ENCODE results near the gene IFNGR1.
"Not testable (repeated sequence)": the region's sequence is repeated elsewhere in the genome, so short reads cannot be mapped to it uniquely, and the experiment has no call there.

Gene IFNGR1

GRCh38 chr6:137213813-137214212 lies 5.4 kb downstream of the IFNGR1 start:
- Histone ChIP-seq H3K4me3 (peak overlapping the region; percentile 34), H3K27ac (peak overlapping the region in 1 of 2 donors; percentile 66)
- TF ChIP-seq CTCF (IDR thresholded peaks at IDR 0.05): no peak
- no peak for DNase-seq (ENCODE audit: low spot score)

- H3K27ac ChIP-seq: peak overlapping the region in 1 of 2 donors; percentile 66
- no peak for DNase-seq (ENCODE audit: low spot score)
- H3K4me3 ChIP-seq: peak overlapping the region; percentile 34
- TF ChIP-seq CTCF (IDR thresholded peaks at IDR 0.05): no peak
Measured at GRCh38 chr6:137213331-137213740, 5.8 kb downstream of the IFNGR1 start.

GRCh38 chr6:137211910-137212309 lies 7.3 kb downstream of the IFNGR1 start:
- no peak for DNase-seq (ENCODE audit: low spot score)
- no peak for TF ChIP-seq CTCF (IDR thresholded peaks at IDR 0.05)
- H3K27ac ChIP-seq: no peak overlapping the region
- H3K4me3 ChIP-seq: no peak overlapping the region

DNA sequence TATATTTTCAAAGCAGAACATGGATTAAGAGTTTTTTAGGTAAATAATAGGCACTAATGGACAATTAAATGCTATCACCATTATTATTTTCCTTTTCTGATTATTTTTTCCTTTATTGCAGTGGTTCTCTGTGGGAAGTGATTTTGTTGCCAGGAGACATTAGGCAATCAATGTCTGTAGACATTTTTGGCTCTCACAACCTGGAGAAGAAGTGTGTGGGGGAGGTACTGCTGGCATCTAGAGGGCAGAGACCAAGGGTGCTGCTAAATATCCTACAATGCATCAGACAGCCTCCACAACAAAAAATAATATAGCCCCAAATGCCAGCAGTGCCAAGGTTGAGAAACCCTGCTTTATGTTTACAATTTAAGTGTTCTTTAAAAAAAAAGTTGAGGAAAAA lies 8.3 kb downstream of the IFNGR1 start:
- DNase-seq (ENCODE audit: low spot score): no peak
- TF ChIP-seq CTCF (IDR thresholded peaks at IDR 0.05): no peak
- Histone ChIP-seq H3K27ac (no peak overlapping the region), H3K4me3 (no peak overlapping the region)

- TF ChIP-seq CTCF (IDR thresholded peaks at IDR 0.05): no peak
- Histone ChIP-seq H3K4me3 (no peak overlapping the region), H3K27ac (no peak overlapping the region)
- DNase-seq (ENCODE audit: low spot score): no peak
Measured at GRCh38 chr6:137208279-137208678, 10.9 kb downstream of the IFNGR1 start.

GRCh38 chr6:137207457-137207856 lies 11.7 kb downstream of the IFNGR1 start:
- not testable (repeated sequence) for DNase-seq (ENCODE audit: low spot score); H3K27ac ChIP-seq; H3K4me3 ChIP-seq

- no peak for TF ChIP-seq CTCF (IDR thresholded peaks at IDR 0.05)
- no peak overlapping the region for H3K27ac ChIP-seq
- no peak overlapping the region for H3K4me3 ChIP-seq
- DNase-seq (ENCODE audit: low spot score): no peak
Measured at GRCh38 chr6:137206577-137206976, 12.6 kb downstream of the IFNGR1 start.

DNA sequence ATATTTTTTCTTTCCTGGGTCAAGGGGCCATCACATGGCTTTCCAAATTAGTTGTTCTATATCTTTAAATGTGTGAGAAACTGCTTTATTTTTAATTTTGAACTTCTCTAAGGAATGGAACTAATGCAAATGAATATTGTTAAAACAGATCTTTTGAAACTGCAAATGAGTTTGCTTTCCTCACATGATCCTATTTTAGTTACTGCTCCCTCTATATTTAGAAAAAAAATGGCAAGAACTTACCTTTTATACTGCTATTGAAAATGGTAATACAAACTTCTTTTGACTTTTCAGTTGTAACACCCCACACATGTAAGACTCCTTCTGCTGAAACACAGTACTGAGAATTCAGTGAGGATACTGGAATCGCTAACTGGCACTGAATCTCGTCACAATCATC lies 15.9 kb downstream of the IFNGR1 start:
- TF ChIP-seq CTCF (IDR thresholded peaks at IDR 0.05): no peak
- no peak for DNase-seq (ENCODE audit: low spot score)
- H3K4me3 ChIP-seq: no peak overlapping the region
- no peak overlapping the region for H3K27ac ChIP-seq
